SKM-1 treated with dmso at 0.1 percent for 144 hours (cell line): ENCODE data around the gene TAS2R30.

Experiments
- DNase-seq: peaks from one replicate; lab custom pipeline; 2025; ENCODE audit not compliant: unreplicated experiment; lab: John Stamatoyannopoulos, UW

TAS2R30 gene

GRCh38 chr12:11134305-11134704 is at the start of gene TAS2R30:
TAS2R30 (minus strand) TSS chr12:11134644; CDS start chr12:11134244, 400 bp downstream.
- no peak for DNase-seq

- no peak for DNase-seq
Observed at GRCh38 chr12:11183011-11183410, 48.6 kb upstream of the TAS2R30 start.

- no peak for DNase-seq
Observed at GRCh38 chr12:11182529-11182928, 48.1 kb upstream of the TAS2R30 start.

GRCh38 chr12:11178250-11178649 is 43.8 kb upstream of the TAS2R30 start:
- no peak for DNase-seq

- DNase-seq, result no peak
Observed at GRCh38 chr12:11174022-11174421, 39.6 kb upstream of the TAS2R30 start.

- DNase-seq, result no peak
Observed at GRCh38 chr12:11171969-11172675, 37.7 kb upstream of the TAS2R30 start.

- peak; percentile 62 for DNase-seq
Observed at GRCh38 chr12:11171145-11171968, 36.9 kb upstream of the TAS2R30 start, which contains the start of gene SMIM10L1. SMIM10L1 (plus strand) TSS chr12:11171194; CDS start chr12:11171357, 163 bp downstream.

GRCh38 chr12:11170810-11171144 is 36.3 kb upstream of the TAS2R30 start:
- DNase-seq, result no peak

GRCh38 chr12:11166300-11166699 is 31.9 kb upstream of the TAS2R30 start:
- DNase-seq, result no peak

GRCh38 chr12:11164384-11164783 is 29.9 kb upstream of the TAS2R30 start:
- DNase-seq, result no peak

- DNase-seq, result no peak
Observed at GRCh38 chr12:11162502-11162901, 28.1 kb upstream of the TAS2R30 start.

- DNase-seq, result no peak
Observed at GRCh38 chr12:11158885-11159444, 24.5 kb upstream of the TAS2R30 start.

- no peak for DNase-seq
Observed at GRCh38 chr12:11154400-11154925, 20.0 kb upstream of the TAS2R30 start.

GRCh38 chr12:11152725-11153124 is 18.3 kb upstream of the TAS2R30 start:
- DNase-seq, result no peak

- DNase-seq, result no peak
Observed at GRCh38 chr12:11150832-11151231, 16.4 kb upstream of the TAS2R30 start.

GRCh38 chr12:11147420-11147819 is 13.0 kb upstream of the TAS2R30 start:
- no peak for DNase-seq

GRCh38 chr12:11144297-11144696 is 9.9 kb upstream of the TAS2R30 start:
- DNase-seq, result no peak

GRCh38 chr12:11143352-11143751 is 8.9 kb upstream of the TAS2R30 start:
- DNase-seq, result no peak

- DNase-seq, result no peak
Observed at GRCh38 chr12:11136075-11136474, 1.6 kb upstream of the TAS2R30 start.

- DNase-seq, result no peak
Observed at GRCh38 chr12:11133816-11134215, 628 bp downstream of the TAS2R30 start.

- no peak for DNase-seq
Observed at GRCh38 chr12:11133162-11133561, 1.3 kb downstream of the TAS2R30 start.

GRCh38 chr12:11130999-11131398 is 3.4 kb downstream of the TAS2R30 start:
- no peak for DNase-seq
